ENCODE data around the gene USHBP1.
A peak's percentile ranks its signal among the peaks of the same experiment; 100 is the strongest.
"Not testable (repeated sequence)": the region's sequence is repeated elsewhere in the genome, so short reads cannot be mapped to it uniquely, and the experiment has no call there.

The USHBP1 gene

DNA sequence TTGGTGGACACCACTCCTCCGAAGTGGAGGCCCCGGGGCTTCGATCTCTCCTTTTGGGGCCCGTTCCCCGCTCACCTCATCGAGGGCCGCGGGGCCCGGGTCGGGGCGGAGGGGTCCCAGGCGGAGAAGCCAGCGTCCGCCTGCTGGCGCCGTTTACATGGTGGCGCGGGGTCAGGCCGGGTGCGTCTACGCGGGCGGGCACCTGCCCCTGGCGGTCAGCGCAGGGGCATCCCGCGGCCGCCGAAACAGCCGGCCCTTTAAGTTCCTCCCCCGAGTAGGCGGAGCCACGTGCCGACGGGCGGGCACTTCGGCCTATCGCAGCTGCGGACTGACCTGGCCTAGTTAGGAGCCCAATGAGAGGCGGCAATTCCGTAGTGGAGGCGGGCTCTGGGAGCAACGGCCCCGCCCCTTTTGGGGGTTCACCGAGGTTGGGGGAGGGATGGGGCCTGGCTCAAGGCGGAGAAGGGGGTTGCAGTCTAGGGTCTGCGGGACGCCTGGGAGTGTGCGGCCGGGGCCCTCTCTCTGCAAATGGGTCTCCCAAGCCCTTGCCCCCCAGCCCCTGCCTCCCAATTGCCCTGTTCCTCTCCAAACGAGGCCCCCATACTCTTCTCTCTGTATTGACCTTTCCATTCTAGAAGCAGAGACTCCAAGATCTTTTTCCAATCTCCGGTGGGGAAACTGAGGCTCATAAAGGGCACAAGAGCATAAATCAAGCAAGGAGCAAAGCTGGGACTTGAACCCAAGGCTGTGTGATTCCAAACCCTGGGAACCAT is 38.8 kb upstream of the USHBP1 start, which contains the start of gene ABHD8:
Gene ABHD8, minus strand, starts transcription at position 259 of the 773 bp plus-strand sequence. CDS start 1,809 bp downstream, outside the sequence.
- peaks cover 24% of the 10 kb centered on the region for H3K36me3 Mint-ChIP-seq (ENCODE audit: low read depth)
- no peaks in the 10 kb centered on the region for H3K9me3 Mint-ChIP-seq
- peak within 1 kb of the TSS; percentile 70 for H3K4me3 Mint-ChIP-seq
- peak; percentile 95 for DNase-seq
- no peaks in the 10 kb centered on the region for H3K27me3 Mint-ChIP-seq
- no peak within 1 kb of the TSS for H3K27ac Mint-ChIP-seq
- peaks cover 37% of the 10 kb centered on the region for H3K4me1 Mint-ChIP-seq (ENCODE audit: low read depth)

DNA sequence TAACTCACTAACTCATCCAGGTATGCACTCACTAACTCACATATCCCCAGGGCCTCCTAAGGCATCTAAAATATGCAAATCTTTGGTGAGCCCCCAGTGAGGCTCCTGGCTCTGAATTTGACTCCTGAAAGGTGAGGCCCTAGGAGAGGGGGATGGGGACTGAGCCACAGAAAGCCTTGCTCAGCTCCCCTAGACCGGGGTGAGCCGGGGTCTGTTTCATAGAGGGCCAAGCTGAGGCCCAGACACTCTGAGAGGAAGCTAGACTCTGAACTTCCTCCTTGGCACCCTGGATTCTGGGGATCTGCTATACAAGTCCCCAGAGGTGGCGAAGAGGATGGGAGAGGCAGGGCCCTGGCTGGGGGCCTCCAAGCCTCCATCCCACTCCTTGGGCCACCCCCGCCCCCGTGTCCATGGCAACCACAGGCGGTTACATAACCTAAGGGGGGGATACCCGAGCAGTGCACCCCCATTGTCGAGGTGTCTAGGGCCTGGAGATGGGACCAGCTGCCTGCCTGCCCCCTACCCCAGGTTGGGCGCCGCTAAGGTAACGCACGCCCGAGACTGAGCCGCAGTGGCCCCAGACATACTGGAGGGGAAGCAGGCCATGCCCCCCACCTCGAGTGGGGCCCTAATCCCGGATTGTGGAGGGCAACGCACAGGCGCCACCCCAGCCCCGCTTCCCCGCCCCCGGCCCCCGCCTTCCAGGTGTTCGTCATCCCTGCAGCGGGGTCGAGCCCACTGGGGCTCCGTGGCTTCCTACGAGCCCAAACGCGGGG is 38.0 kb upstream of the USHBP1 start:
- no peaks in the 10 kb centered on the region for H3K27me3 Mint-ChIP-seq
- DNase-seq: no peak
- H3K36me3 Mint-ChIP-seq (ENCODE audit: low read depth): peaks cover 27% of the 10 kb centered on the region
- peak overlapping the region; percentile 70 for H3K4me3 Mint-ChIP-seq
- peaks cover 32% of the 10 kb centered on the region for H3K4me1 Mint-ChIP-seq (ENCODE audit: low read depth)
- H3K9me3 Mint-ChIP-seq: no peaks in the 10 kb centered on the region
- H3K27ac Mint-ChIP-seq: no peak overlapping the region

DNA sequence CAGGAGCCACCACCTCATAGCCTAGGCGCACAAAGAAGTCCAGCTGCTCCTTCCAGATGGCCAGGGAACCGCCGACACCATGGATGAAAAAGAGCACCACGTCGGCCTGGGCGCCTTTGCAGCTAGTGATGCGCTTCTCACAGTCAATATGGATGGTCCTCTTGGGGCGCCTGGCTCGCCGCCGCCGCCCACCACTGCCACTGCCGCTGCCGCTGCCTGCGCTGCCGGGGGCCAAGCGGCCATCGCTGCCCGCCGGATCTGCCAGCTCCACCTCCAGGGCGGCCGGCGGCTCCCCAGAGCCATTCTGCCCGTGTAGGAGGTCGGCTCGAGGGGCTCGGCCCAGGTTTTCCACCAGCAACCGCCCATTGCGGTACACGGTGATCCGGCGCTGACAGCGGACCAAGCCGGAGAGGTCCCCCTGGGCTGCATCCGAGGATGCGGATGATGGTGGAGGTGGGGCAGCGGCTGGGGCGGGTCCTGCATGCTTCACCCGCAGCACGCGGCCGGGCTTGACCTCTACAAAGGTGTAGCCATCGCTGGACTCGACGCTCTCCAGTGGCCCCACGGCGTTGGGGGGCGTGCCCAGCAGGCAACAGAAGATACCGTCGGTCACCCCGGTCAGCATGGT is 36.6 kb upstream of the USHBP1 start:
- H3K36me3 Mint-ChIP-seq (ENCODE audit: low read depth): peaks cover 23% of the 10 kb centered on the region

DNA sequence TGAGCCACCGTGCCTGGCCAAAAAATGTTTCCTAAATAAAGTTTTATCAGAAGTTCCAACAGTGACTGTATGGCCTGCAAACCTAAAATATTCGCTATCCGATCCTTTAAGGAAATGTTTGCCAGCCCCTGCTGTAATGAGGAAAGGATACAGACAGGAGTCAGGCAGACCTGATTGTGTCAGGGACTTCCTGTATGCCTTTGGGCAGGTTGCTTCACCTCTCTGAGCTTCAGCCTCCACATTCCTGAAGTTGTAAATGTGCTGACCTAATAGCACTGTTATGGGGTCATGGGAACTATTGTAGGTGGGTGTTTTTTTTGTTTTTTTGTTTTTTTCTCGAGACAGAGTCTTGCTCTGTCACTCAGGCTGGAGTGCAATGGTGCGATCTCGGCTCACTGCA is 32.4 kb upstream of the USHBP1 start:
- DNase-seq: no peak
- H3K27me3 Mint-ChIP-seq: no peaks in the 10 kb centered on the region
- peaks cover 12% of the 10 kb centered on the region for H3K4me1 Mint-ChIP-seq (ENCODE audit: low read depth)
- H3K36me3 Mint-ChIP-seq (ENCODE audit: low read depth): peaks cover 31% of the 10 kb centered on the region
- peak overlapping the region; percentile 61 for H3K27ac Mint-ChIP-seq
- no peak overlapping the region for H3K4me3 Mint-ChIP-seq
- no peaks in the 10 kb centered on the region for H3K9me3 Mint-ChIP-seq

More for the DNA sequence above, 36.6 kb upstream of the USHBP1 start:
- no peak for DNase-seq
- peaks cover 29% of the 10 kb centered on the region for H3K4me1 Mint-ChIP-seq (ENCODE audit: low read depth)
- no peaks in the 10 kb centered on the region for H3K9me3 Mint-ChIP-seq
- H3K27ac Mint-ChIP-seq: no peak overlapping the region
- H3K4me3 Mint-ChIP-seq: no peak overlapping the region
- H3K27me3 Mint-ChIP-seq: no peaks in the 10 kb centered on the region

DNA sequence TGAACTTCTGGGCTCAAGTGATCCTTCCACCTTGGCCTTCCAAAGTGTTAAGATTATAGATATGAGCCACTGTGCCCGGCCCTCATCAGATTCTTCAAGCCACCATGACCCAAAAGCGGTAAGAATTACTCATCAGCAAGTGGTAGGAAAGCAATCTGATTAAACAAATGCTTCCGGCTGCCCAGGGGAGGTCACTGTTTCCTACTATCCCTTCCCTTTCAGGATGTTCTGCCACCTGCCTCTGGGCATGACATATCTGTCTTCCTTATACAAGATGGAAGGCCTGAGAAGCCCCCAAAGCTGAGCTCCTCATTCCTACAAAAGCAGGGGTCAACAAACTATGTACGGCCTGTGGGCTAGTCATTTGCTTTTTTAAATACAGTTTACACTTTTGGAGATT is 31.7 kb upstream of the USHBP1 start:
- Mint-ChIP-seq H3K36me3 (ENCODE audit: low read depth) (peaks cover 29% of the 10 kb centered on the region), H3K4me3 (no peak overlapping the region), H3K4me1 (ENCODE audit: low read depth) (peaks cover 14% of the 10 kb centered on the region), H3K27me3 (no peaks in the 10 kb centered on the region), H3K27ac (peak overlapping the region; percentile 71), H3K9me3 (no peaks in the 10 kb centered on the region)
- DNase-seq: no peak

DNA sequence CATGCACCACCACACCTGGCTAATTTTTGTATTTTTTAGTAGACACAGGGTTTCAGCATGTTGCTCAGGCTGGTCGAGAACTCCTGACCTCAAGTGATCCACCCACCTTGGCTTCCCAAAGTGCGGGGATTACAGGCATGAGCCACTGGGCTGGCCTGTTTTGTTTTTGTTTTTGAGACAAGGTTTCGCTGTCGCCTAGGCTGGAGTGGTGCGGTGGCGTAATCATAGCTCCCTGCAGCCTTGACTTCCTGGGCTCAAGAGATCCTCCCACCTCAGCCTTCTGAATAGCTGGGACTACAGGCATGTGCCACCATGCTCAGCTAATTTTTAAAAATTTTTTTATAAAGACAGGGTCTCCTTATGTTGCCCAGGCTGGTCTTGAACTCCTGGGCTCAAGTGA is 31.0 kb upstream of the USHBP1 start:
- not testable (repeated sequence) for H3K4me3 Mint-ChIP-seq, H3K9me3 Mint-ChIP-seq, DNase-seq, H3K27ac Mint-ChIP-seq, H3K27me3 Mint-ChIP-seq
- peaks cover 26% of the 10 kb centered on the region for H3K36me3 Mint-ChIP-seq (ENCODE audit: low read depth)
- H3K4me1 Mint-ChIP-seq (ENCODE audit: low read depth): peaks cover 14% of the 10 kb centered on the region

DNA sequence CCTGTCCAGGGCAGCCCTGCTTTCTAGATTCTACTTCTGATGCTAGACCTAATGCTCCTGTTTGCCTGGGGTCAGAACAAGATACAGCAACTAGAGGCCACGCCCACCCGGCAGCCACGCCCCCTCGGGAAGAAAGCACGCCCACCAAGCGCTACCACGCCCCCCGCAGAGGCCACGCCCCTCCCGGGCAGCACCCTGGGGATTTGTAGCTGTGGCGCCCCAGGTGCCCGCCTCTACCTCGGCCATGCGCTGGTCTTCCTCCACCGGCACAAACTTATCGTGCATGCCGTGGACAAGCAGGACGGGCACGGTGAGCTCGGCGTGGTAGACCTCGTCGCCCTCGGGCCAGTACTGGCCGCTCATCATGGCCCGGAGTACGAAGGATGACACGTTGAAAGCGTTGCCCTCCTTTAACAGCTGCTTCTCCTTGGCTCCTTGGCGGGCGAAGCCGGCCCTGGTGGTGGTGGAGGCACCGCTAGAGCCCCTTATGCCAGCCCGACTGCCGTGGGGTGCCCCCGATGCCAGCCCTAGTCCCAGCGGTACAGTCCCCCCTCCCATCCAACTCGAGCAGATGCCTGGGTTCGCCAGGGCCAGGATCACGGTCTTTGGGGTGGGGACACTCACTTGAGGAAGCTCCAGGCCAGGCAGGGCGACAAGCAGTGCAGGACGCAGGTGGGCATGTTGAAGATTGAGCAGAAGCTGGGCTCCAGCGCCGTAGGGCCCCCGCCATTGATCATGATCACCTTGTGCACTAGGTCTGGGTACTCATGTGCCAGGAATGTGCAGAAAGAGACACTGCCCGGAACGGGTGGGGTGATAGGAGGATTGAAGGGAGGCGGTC is 29.7 kb upstream of the USHBP1 start:
- H3K4me3 Mint-ChIP-seq: peak overlapping the region; percentile 8
- peaks cover 23% of the 10 kb centered on the region for H3K36me3 Mint-ChIP-seq (ENCODE audit: low read depth)
- peak; percentile 75 for DNase-seq

DNA sequence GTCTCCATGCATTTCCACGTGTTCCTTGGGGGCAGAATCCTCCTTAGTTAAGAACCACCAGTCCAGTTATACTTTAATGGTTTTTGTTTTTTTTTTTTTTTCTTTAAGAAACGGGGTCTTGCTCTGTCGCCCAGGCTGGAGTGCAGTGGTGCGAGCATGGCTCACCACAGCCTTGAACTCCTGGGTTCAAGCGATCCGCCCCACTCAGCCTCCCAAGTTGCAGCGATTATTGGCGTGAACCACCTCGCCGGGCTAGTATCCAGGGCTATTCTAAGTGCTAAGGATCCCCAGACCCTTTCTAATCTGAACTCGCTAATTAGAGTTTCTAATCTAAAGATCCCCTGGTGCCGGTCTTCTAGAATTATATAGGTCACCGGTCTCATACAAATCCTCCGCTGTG is 29.1 kb upstream of the USHBP1 start:
- H3K36me3 Mint-ChIP-seq (ENCODE audit: low read depth): peaks cover 20% of the 10 kb centered on the region
- peak overlapping the region; percentile 8 for H3K4me3 Mint-ChIP-seq
- H3K27me3 Mint-ChIP-seq: no peaks in the 10 kb centered on the region
- H3K4me1 Mint-ChIP-seq (ENCODE audit: low read depth): peaks cover 14% of the 10 kb centered on the region
- H3K9me3 Mint-ChIP-seq: no peaks in the 10 kb centered on the region
- no peak for DNase-seq
- H3K27ac Mint-ChIP-seq: no peak overlapping the region

More for the DNA sequence above, 29.7 kb upstream of the USHBP1 start:
- H3K4me1 Mint-ChIP-seq (ENCODE audit: low read depth): peaks cover 14% of the 10 kb centered on the region
- H3K27ac Mint-ChIP-seq: no peak overlapping the region
- no peaks in the 10 kb centered on the region for H3K9me3 Mint-ChIP-seq
- no peaks in the 10 kb centered on the region for H3K27me3 Mint-ChIP-seq

DNA sequence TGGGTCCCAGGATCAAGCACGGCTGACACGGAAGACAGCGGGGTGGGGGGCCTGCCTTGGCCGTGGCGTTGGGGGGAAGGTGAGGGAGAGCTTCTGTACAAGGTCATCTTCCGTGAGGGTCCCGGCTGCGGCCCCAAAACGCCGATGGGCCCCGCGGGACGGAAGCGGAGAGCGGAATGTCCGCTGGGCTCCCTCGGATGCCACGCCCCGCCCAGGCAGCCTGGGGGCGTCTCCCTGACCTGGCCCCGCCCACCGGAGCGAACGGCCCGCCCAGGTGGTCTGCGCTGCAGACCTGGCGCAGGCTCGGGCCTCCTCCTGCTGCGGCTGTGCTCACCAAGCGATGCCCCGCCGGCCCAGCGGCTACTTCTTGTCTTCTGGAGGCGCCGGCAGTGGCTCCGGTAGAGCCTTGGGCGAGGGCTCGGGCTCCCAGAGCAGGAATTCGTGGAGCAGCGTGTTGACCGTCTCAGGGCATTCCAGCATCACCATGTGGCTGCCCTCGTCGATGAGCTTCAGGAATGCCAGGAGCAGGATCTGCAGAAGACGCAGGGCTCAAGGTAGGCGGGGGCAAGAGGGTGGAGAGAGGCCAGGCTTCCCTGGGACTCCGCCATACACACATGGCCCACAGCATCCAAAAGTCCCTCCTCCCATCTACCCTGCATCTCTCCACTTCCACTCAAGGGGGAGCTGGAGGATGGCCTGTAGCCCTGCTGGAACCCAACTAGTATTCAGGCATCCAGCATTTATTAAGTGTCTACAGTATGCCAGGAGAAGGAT is 27.9 kb upstream of the USHBP1 start:
- H3K4me3 Mint-ChIP-seq: peak overlapping the region; percentile 88
- peaks cover 2% of the 10 kb centered on the region for H3K27me3 Mint-ChIP-seq
- peaks cover 14% of the 10 kb centered on the region for H3K36me3 Mint-ChIP-seq (ENCODE audit: low read depth)
- peak overlapping the region; percentile 90 for H3K27ac Mint-ChIP-seq
- peak; percentile 93 for DNase-seq
- H3K4me1 Mint-ChIP-seq (ENCODE audit: low read depth): peaks cover 14% of the 10 kb centered on the region
- H3K9me3 Mint-ChIP-seq: no peaks in the 10 kb centered on the region

DNA sequence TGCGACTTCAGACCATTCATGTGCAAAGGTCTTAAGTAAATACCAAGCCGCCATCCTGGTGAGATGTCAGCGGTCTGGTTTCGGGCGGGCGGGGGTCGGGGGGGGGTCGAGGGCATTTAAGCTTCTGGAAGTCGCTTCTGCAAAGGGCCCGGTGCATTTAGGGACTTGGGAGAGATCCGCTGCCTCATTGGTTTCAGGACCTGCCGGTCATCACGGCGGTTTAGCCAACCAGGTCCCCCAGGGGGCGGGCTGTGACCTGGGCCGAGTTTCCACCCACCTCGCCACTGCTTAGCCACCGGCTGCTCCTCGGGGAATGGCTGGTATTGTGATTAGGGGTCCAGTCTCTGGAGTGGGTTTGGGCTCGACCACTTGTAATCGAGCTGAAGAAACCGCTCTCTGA is 24.9 kb upstream of the USHBP1 start:
- H3K27me3 Mint-ChIP-seq: peaks cover 3% of the 10 kb centered on the region
- H3K4me3 Mint-ChIP-seq: no peak overlapping the region
- peak; percentile 68 for DNase-seq
- peaks cover 8% of the 10 kb centered on the region for H3K4me1 Mint-ChIP-seq (ENCODE audit: low read depth)
- no peaks in the 10 kb centered on the region for H3K9me3 Mint-ChIP-seq
- H3K36me3 Mint-ChIP-seq (ENCODE audit: low read depth): peaks cover 11% of the 10 kb centered on the region
- no peak overlapping the region for H3K27ac Mint-ChIP-seq

DNA sequence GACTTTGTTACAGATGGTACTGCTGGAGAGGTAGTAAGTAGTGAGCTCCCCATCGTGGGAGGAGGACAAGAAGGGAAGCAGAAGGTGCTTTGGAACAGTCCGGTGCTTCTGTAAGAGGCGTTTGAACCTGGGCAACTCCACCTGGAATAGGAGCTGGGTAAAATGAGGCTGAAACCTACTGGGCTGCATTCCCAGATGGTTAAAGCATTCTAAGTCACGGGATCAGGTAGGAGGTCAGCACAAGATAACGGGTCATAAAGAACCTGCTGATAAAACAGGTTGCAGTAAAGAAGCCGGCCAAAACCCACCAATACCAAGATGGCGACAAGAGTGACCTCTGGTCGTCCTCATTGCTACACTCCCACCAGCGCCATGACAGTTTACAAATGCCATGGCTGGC is 22.2 kb upstream of the USHBP1 start:
- DNase-seq: no peak
- H3K4me3 Mint-ChIP-seq: no peak overlapping the region
- H3K4me1 Mint-ChIP-seq (ENCODE audit: low read depth): peaks cover 7% of the 10 kb centered on the region
- H3K27me3 Mint-ChIP-seq: peaks cover 6% of the 10 kb centered on the region
- peaks cover 16% of the 10 kb centered on the region for H3K36me3 Mint-ChIP-seq (ENCODE audit: low read depth)
- H3K27ac Mint-ChIP-seq: no peak overlapping the region
- no peaks in the 10 kb centered on the region for H3K9me3 Mint-ChIP-seq

DNA sequence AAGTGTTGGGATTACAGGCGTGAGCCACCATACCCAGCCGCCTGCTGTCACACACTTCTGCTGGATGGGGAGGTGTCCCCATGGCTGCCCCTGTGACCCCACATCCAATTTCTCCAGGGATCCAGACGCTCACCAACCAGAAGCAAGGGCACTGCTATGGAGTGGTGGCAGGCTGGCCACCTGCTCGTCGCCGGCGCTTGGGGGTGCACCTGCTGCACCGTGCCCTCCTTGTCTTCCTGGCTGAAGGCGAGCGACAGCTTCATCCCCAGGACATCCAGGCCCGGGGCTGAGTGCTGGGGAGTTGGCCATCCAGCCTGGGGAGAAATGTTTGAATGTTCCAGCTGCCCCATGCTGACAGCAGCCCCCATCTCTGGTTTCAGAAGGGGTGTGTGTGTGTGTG is 21.7 kb upstream of the USHBP1 start:
- no peak for DNase-seq
- no peak overlapping the region for H3K4me3 Mint-ChIP-seq
- H3K9me3 Mint-ChIP-seq: no peaks in the 10 kb centered on the region
- H3K27me3 Mint-ChIP-seq: peaks cover 9% of the 10 kb centered on the region
- no peak overlapping the region for H3K27ac Mint-ChIP-seq
- H3K4me1 Mint-ChIP-seq (ENCODE audit: low read depth): peaks cover 9% of the 10 kb centered on the region
- peaks cover 16% of the 10 kb centered on the region for H3K36me3 Mint-ChIP-seq (ENCODE audit: low read depth)

DNA sequence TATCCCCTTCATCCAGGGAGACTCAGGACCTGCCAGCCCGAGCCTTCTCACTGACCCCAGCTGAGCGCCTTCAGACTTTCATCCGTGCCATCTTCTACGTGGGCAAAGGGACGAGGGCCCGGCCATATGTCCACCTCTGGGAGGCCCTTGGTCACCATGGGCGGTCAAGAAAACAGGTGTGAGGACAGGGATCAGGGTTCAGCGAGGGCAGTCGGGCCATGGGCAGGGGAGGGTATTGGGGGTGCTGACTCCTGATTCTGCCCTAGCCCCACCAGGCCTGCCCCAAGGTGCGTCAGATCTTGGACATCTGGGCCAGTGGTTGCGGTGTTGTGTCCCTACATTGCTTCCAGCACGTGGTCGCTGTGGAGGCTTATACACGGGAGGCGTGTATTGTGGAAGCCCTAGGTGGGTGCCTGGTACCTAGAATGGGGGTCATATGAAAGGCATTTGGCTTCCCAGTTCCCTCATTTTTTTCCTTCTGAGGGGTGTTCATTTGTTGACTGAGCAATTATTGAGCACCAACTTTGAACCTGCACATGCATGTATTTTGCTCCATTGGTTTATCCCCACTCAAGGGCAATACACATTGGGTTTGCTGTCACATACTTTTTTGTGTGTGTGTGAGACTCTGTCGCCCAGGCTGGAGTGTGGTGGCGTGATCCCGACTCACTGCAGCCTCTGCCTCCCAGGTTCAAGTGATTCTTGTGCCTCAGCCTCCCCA is 21.0 kb upstream of the USHBP1 start:
- DNase-seq: no peak
- Mint-ChIP-seq H3K9me3 (no peaks in the 10 kb centered on the region), H3K27me3 (peaks cover 11% of the 10 kb centered on the region), H3K27ac (no peak overlapping the region), H3K36me3 (ENCODE audit: low read depth) (peaks cover 16% of the 10 kb centered on the region), H3K4me3 (no peak overlapping the region), H3K4me1 (ENCODE audit: low read depth) (peaks cover 9% of the 10 kb centered on the region)
